ENCODE data around the gene PIGB.

The PIGB gene

DNA sequence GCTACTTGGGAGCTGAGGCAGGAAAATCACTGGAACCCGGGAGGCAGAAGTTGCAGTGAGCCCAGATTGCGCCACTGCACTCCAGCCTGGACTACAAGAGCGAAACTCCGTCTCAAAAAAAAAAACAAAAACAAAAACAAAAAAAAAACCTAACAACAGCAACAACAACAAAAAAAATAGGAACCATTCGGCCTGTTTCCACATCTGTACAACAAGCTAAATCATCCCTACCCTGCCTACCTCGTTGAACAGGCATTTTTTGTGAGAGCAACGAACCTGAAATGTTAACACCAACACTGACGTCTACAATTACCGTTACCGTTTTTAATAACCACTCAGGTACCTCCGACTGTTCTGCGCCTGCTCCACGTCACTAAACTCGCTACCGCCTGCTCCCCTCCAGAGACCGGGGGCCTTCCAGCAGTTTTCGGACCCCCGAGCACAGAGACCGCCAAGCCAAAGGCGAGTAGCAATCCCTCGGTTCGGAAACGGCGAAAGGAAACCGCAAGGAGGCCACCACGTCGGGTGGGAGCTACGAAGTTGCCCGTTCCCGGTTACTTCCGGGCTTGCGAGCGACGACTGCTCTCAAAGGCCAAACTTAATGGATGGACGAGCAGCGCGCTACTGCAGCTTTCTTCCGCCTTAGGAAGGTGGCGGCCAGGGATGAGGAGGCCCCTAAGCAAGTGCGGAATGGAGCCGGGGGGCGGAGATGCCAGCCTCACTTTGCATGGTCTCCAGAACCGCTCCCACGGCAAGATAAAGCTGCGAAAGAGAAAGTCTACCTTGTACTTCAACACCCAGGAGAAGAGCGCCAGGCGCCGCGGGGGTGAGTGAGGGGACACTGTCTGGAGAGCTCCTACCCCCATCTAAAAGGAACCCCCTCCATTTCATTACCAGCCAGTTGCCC lies at the start of gene PIGB, which contains the start of gene PIGBOS1:
Gene PIGB (plus strand): TSS at position 635 of the 907 bp plus-strand sequence. CDS start 29 bp downstream, at position 664.
Gene PIGBOS1 (minus strand): TSS at position 536 of the 907 bp plus-strand sequence. CDS start 1,331 bp downstream, outside the sequence.
- DNase-seq (ENCODE audit: low read depth, low spot score) = peak; percentile 74
- Histone ChIP-seq H3K27me3 (ENCODE audit: insufficient read depth, insufficient read length) (no peaks in the 10 kb centered on the region), H3K9me3 (ENCODE audit: insufficient read depth, low read length) (no peaks in the 10 kb centered on the region), H3K4me3 (ENCODE audit: insufficient read length, low read depth) (peak within 1 kb of the TSS; percentile 79), H3K9ac (ENCODE audit: insufficient read length, low read depth) (peak within 1 kb of the TSS; percentile 88), H3K4me1 (ENCODE audit: insufficient read depth, insufficient read length) (no peaks in the 10 kb centered on the region), H3K36me3 (ENCODE audit: insufficient read depth, insufficient read length, low read length) (peaks cover 11% of the 10 kb centered on the region)
- TF ChIP-seq SUZ12 (IDR thresholded peaks at IDR 0.05; ENCODE audit: extremely low read depth, insufficient read depth, insufficient read length) (no peak), ZNF274 (IDR thresholded peaks at IDR 0.05; ENCODE audit: low read depth, low read length) (no peak), YY1 (IDR thresholded peaks at IDR 0.05; ENCODE audit: insufficient read depth, insufficient read length) (no peak)

DNA sequence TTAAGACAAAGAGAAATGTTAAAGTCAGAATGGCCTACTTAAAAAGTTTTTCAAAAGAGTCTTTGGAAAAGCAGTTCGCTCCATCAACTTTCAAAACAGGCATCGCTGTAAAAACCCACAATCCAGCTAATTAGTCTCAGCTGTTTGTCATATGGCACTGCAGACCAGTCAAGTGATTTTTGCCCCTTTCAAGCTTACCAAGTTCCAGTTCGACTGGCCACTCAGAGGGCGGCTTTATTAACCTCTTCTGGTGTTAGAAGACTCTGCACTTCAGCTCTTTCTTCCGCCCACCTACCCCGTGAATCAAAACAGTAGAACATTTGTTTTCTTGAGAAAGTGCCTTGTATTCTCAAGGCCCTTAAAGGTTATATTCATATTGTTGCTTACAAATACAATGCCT lies 48.7 kb upstream of the PIGB start:
- DNase-seq (ENCODE audit: low read depth, low spot score) = no peak
- Histone ChIP-seq H3K4me3 (ENCODE audit: insufficient read length, low read depth) (no peak overlapping the region), H3K4me1 (ENCODE audit: insufficient read depth, insufficient read length) (no peaks in the 10 kb centered on the region), H3K36me3 (ENCODE audit: insufficient read depth, insufficient read length, low read length) (no peaks in the 10 kb centered on the region), H3K27me3 (ENCODE audit: insufficient read depth, insufficient read length) (no peaks in the 10 kb centered on the region), H3K9me3 (ENCODE audit: insufficient read depth, low read length) (no peaks in the 10 kb centered on the region), H3K9ac (ENCODE audit: insufficient read length, low read depth) (no peak overlapping the region)
- TF ChIP-seq ZNF274 (IDR thresholded peaks at IDR 0.05; ENCODE audit: low read depth, low read length) (no peak), YY1 (IDR thresholded peaks at IDR 0.05; ENCODE audit: insufficient read depth, insufficient read length) (no peak), SUZ12 (IDR thresholded peaks at IDR 0.05; ENCODE audit: extremely low read depth, insufficient read depth, insufficient read length) (no peak)

DNA sequence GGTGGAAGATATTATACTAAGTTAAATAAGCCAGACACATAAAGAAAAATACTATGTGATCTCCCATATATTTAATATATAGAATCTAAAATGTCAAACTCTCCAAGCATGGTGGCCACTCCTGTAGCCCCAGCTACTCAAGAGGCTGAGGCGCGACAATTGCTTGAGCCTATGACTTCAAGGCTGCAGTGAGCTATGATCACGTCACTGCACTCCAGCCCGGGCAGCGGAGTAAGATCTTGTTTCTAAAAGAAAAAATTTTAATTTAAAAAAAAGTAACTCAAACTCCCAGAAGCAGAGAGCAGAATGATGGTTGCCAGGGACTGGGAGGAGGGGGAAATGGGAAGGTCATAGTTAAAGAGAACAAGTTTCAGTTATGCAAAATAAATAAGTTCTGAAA lies 42.7 kb upstream of the PIGB start:
- Histone ChIP-seq H3K4me1 (ENCODE audit: insufficient read depth, insufficient read length) (no peaks in the 10 kb centered on the region), H3K9ac (ENCODE audit: insufficient read length, low read depth) (no peak overlapping the region), H3K4me3 (ENCODE audit: insufficient read length, low read depth) (no peak overlapping the region), H3K36me3 (ENCODE audit: insufficient read depth, insufficient read length, low read length) (no peaks in the 10 kb centered on the region), H3K9me3 (ENCODE audit: insufficient read depth, low read length) (no peaks in the 10 kb centered on the region), H3K27me3 (ENCODE audit: insufficient read depth, insufficient read length) (no peaks in the 10 kb centered on the region)
- no peak for DNase-seq (ENCODE audit: low read depth, low spot score)
- TF ChIP-seq YY1 (IDR thresholded peaks at IDR 0.05; ENCODE audit: insufficient read depth, insufficient read length) = no peak
- no peak for TF ChIP-seq SUZ12 (IDR thresholded peaks at IDR 0.05; ENCODE audit: extremely low read depth, insufficient read depth, insufficient read length)
- TF ChIP-seq ZNF274 (IDR thresholded peaks at IDR 0.05; ENCODE audit: low read depth, low read length) = no peak

DNA sequence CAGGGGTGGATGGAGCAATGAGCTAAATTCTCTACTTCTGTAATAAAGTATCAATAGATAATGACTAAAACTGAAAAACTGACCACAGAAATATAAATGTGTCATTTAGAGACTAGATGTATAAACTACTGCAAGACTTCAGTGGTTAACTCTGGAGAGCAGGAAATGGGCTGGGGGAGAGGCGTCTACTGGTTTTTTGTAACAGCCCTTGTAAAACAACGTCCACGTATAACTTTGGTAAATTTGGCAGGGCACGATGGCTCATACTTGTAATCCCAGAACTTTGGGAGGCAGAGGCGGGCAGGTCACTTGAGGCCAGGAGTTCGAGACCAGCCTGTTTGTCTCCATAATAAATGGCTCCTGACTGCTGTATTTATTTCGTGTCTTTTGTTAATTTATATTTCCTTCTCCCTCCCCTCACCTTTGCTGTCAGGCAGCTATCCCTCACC lies 41.9 kb upstream of the PIGB start:
- H3K9ac ChIP-seq (ENCODE audit: insufficient read length, low read depth) = no peak overlapping the region

DNA sequence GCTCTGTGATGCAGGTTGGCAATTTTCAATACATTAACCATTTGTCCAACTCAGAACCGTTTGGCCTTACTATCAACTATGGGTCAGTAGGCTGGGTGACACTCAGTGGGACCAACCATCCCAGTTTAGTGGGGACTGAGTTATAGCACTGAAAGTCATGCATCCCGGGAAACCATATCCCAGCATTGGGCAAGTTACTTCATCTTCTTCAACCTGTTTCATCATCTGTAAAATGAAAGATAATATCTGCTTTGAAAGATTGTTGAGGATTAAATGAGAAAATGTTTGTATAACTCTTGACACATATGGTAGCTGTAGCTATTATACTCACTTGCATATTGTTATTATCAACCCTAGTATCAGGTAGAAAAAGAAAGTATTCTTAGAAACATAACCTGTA lies 41.3 kb upstream of the PIGB start:
- no peaks in the 10 kb centered on the region for H3K36me3 ChIP-seq (ENCODE audit: insufficient read depth, insufficient read length, low read length)
- no peaks in the 10 kb centered on the region for H3K9me3 ChIP-seq (ENCODE audit: insufficient read depth, low read length)
- H3K4me3 ChIP-seq (ENCODE audit: insufficient read length, low read depth) = no peak overlapping the region
- H3K27me3 ChIP-seq (ENCODE audit: insufficient read depth, insufficient read length) = no peaks in the 10 kb centered on the region
- DNase-seq (ENCODE audit: low read depth, low spot score) = no peak
- no peak overlapping the region for H3K9ac ChIP-seq (ENCODE audit: insufficient read length, low read depth)
- TF ChIP-seq YY1 (IDR thresholded peaks at IDR 0.05; ENCODE audit: insufficient read depth, insufficient read length) = no peak
- TF ChIP-seq ZNF274 (IDR thresholded peaks at IDR 0.05; ENCODE audit: low read depth, low read length) = no peak
- no peak for TF ChIP-seq SUZ12 (IDR thresholded peaks at IDR 0.05; ENCODE audit: extremely low read depth, insufficient read depth, insufficient read length)
- no peaks in the 10 kb centered on the region for H3K4me1 ChIP-seq (ENCODE audit: insufficient read depth, insufficient read length)

More for the DNA sequence above, 41.9 kb upstream of the PIGB start:
- DNase-seq (ENCODE audit: low read depth, low spot score) = no peak
- no peak for TF ChIP-seq ZNF274 (IDR thresholded peaks at IDR 0.05; ENCODE audit: low read depth, low read length)
- TF ChIP-seq YY1 (IDR thresholded peaks at IDR 0.05; ENCODE audit: insufficient read depth, insufficient read length) = no peak
- no peak for TF ChIP-seq SUZ12 (IDR thresholded peaks at IDR 0.05; ENCODE audit: extremely low read depth, insufficient read depth, insufficient read length)
- no peak overlapping the region for H3K4me3 ChIP-seq (ENCODE audit: insufficient read length, low read depth)
- no peaks in the 10 kb centered on the region for H3K27me3 ChIP-seq (ENCODE audit: insufficient read depth, insufficient read length)
- no peaks in the 10 kb centered on the region for H3K36me3 ChIP-seq (ENCODE audit: insufficient read depth, insufficient read length, low read length)
- no peaks in the 10 kb centered on the region for H3K4me1 ChIP-seq (ENCODE audit: insufficient read depth, insufficient read length)
- no peaks in the 10 kb centered on the region for H3K9me3 ChIP-seq (ENCODE audit: insufficient read depth, low read length)

DNA sequence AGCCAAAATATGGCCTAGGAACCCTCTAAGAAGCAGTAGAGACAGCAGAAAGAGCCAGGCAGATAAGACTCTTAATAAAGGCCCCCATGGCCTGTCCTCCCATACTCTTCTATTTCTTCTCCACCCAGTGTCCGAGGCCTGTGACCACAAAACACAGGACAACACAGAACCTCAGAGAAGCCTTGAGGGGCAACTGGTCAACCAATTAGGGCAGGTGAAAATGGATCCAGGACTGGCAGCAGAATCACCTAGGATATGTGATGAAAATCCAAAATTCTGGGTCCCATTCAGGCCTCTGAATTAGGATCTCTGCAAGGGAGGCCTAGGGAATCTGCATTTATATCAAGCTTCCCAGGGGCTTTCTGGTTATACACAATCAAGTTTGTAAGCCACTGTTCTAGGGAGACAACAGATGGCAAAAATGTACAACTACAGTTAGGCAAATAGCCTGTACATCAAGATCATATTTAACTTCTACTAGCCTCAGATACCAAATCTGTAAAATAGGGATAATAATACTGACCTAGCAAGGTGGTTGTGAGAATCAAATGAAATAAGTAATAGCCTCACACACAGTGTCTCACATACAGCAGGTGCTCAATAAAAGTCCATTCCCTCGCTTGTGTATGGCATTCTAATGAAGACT lies 39.8 kb upstream of the PIGB start:
- no peak for DNase-seq (ENCODE audit: low read depth, low spot score)
- no peaks in the 10 kb centered on the region for H3K27me3 ChIP-seq (ENCODE audit: insufficient read depth, insufficient read length)
- H3K36me3 ChIP-seq (ENCODE audit: insufficient read depth, insufficient read length, low read length) = no peaks in the 10 kb centered on the region
- no peak for TF ChIP-seq YY1 (IDR thresholded peaks at IDR 0.05; ENCODE audit: insufficient read depth, insufficient read length)
- no peak for TF ChIP-seq ZNF274 (IDR thresholded peaks at IDR 0.05; ENCODE audit: low read depth, low read length)
- TF ChIP-seq SUZ12 (IDR thresholded peaks at IDR 0.05; ENCODE audit: extremely low read depth, insufficient read depth, insufficient read length) = no peak
- no peak overlapping the region for H3K4me3 ChIP-seq (ENCODE audit: insufficient read length, low read depth)
- no peak overlapping the region for H3K9ac ChIP-seq (ENCODE audit: insufficient read length, low read depth)
- H3K9me3 ChIP-seq (ENCODE audit: insufficient read depth, low read length) = no peaks in the 10 kb centered on the region
- no peaks in the 10 kb centered on the region for H3K4me1 ChIP-seq (ENCODE audit: insufficient read depth, insufficient read length)

Measured in NT2/D1 (cell line).